ENCODE measurements around the gene BEND7.
"Not testable (repeated sequence)": the region's sequence is repeated elsewhere in the genome, so short reads cannot be mapped to it uniquely, and the experiment has no call there.

Gene BEND7

GRCh38 chr10:13528875-13529713, at the start of gene BEND7:
Gene BEND7 (minus strand): TSS chr10:13529014. CDS start chr10:13528533, 481 bp downstream.
- DNase-seq (ENCODE audit: low spot score) = no peak

- DNase-seq (ENCODE audit: low spot score) = no peak
Observed at GRCh38 chr10:13573960-13574359, 45.1 kb upstream of the BEND7 start.

- DNase-seq (ENCODE audit: low spot score) = no peak
Observed at GRCh38 chr10:13571541-13571940, 42.7 kb upstream of the BEND7 start.

GRCh38 chr10:13567030-13567429, 38.2 kb upstream of the BEND7 start:
- no peak for DNase-seq (ENCODE audit: low spot score)

- DNase-seq (ENCODE audit: low spot score) = no peak
Observed at GRCh38 chr10:13564576-13564975, 35.8 kb upstream of the BEND7 start.

GRCh38 chr10:13563481-13564445, 34.9 kb upstream of the BEND7 start:
- DNase-seq (ENCODE audit: low spot score) = no peak

GRCh38 chr10:13560597-13560996, 31.8 kb upstream of the BEND7 start:
- no peak for DNase-seq (ENCODE audit: low spot score)

- no peak for DNase-seq (ENCODE audit: low spot score)
Observed at GRCh38 chr10:13559124-13559700, 30.4 kb upstream of the BEND7 start.

- DNase-seq (ENCODE audit: low spot score) = no peak
Observed at GRCh38 chr10:13555884-13556510, 27.2 kb upstream of the BEND7 start.

- no peak for DNase-seq (ENCODE audit: low spot score)
Observed at GRCh38 chr10:13550802-13551201, 22.0 kb upstream of the BEND7 start.

- DNase-seq (ENCODE audit: low spot score) = no peak
Observed at GRCh38 chr10:13542533-13542932, 13.7 kb upstream of the BEND7 start.

GRCh38 chr10:13537985-13538384, 9.2 kb upstream of the BEND7 start:
- DNase-seq (ENCODE audit: low spot score) = not testable (repeated sequence)

GRCh38 chr10:13536674-13537366, 8.0 kb upstream of the BEND7 start:
- no peak for DNase-seq (ENCODE audit: low spot score)

GRCh38 chr10:13535346-13535745, 6.5 kb upstream of the BEND7 start:
- DNase-seq (ENCODE audit: low spot score) = no peak

GRCh38 chr10:13529714-13529973, 830 bp upstream of the BEND7 start:
- no peak for DNase-seq (ENCODE audit: low spot score)

GRCh38 chr10:13528123-13528874, 515 bp downstream of the BEND7 start:
- DNase-seq (ENCODE audit: low spot score) = no peak

GRCh38 chr10:13527864-13528122, 1.0 kb downstream of the BEND7 start:
- DNase-seq (ENCODE audit: low spot score) = no peak

- no peak for DNase-seq (ENCODE audit: low spot score)
Observed at GRCh38 chr10:13526948-13527863, 1.6 kb downstream of the BEND7 start.

- no peak for DNase-seq (ENCODE audit: low spot score)
Observed at GRCh38 chr10:13525663-13526062, 3.2 kb downstream of the BEND7 start.

- no peak for DNase-seq (ENCODE audit: low spot score)
Observed at GRCh38 chr10:13521026-13521425, 7.8 kb downstream of the BEND7 start.
